ENCODE measurements around the gene UBL4B. TPM values are rescaled to one million over a fixed set of nuclear protein-coding genes. Genes with fewer than 3 reads are reported as not detected.

The UBL4B gene
- polyA plus RNA-seq, 1 donor (not counting 4 experiments of a cell fraction or from before 2014, with no cell fraction given): not detected

DNA sequence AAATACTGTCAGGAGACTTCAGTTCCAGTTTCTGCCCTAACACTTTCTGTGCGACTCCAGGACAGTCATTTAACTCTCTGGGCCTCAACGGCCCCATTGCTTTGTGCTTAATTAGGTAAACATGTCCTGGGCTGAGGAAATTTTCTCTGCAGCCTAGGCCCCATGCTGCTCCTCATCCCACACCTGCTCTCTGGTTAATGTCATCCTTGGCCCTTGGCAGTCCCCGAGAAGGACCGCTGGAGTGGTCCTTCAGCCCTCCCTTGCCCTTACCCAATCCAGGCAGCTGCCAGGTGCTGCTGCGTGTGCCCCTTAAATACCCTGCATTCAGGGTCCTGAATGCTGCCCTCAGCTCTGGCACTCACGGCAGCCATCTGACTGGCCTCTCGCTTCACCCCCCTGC is 18.7 kb downstream of the UBL4B start:
- DNase-seq (ENCODE audit: low read depth, low spot score) (no peak), FAIRE-seq (no peak)
- Histone ChIP-seq H3K4me2 (ENCODE audit: control insufficient read depth, extremely low read depth, insufficient read depth, low read depth, low read length) (no peak overlapping the region), H3K27me3 (ENCODE audit: control insufficient read depth, extremely low read depth, insufficient read depth, low read length) (peaks cover 32% of the 10 kb centered on the region), H3K4me1 (ENCODE audit: control insufficient read depth, extremely low read depth, insufficient read depth, low read length) (no peaks in the 10 kb centered on the region), H3K9ac (ENCODE audit: control insufficient read depth, extremely low read depth, insufficient read depth, low read length) (no peak overlapping the region), H3K9me1 (ENCODE audit: control insufficient read depth, extremely low read depth, insufficient read depth, low read length) (no peaks in the 10 kb centered on the region), H3K79me2 (ENCODE audit: control insufficient read depth, insufficient read depth, low read length) (no peaks in the 10 kb centered on the region), H3K9me3 (ENCODE audit: control insufficient read depth, low read depth, low read length) (no peaks in the 10 kb centered on the region), H3K4me3 (ENCODE audit: control insufficient read depth in 2 of 3, extremely low read depth in 1 of 3, insufficient read depth in 2 of 3, low read depth in 1 of 3, low read length in 3 of 3) (no peak overlapping the region), H3K27ac (ENCODE audit: control insufficient read depth, insufficient read depth, low read length) (no peak overlapping the region), H3K36me3 (ENCODE audit: control insufficient read depth in 2 of 2, extremely low read depth in 1 of 2, insufficient read depth in 2 of 2, low read length in 2 of 2) (no peaks in the 10 kb centered on the region), H2AFZ (ENCODE audit: control insufficient read depth, low read length) (no peak overlapping the region), H4K20me1 (ENCODE audit: control insufficient read depth, extremely low read depth, insufficient read depth, low read length) (no peaks in the 10 kb centered on the region)
- TF ChIP-seq EZH2 (IDR thresholded peaks at IDR 0.05; ENCODE audit: low read length): no peak
- TF ChIP-seq, protein P1, sequence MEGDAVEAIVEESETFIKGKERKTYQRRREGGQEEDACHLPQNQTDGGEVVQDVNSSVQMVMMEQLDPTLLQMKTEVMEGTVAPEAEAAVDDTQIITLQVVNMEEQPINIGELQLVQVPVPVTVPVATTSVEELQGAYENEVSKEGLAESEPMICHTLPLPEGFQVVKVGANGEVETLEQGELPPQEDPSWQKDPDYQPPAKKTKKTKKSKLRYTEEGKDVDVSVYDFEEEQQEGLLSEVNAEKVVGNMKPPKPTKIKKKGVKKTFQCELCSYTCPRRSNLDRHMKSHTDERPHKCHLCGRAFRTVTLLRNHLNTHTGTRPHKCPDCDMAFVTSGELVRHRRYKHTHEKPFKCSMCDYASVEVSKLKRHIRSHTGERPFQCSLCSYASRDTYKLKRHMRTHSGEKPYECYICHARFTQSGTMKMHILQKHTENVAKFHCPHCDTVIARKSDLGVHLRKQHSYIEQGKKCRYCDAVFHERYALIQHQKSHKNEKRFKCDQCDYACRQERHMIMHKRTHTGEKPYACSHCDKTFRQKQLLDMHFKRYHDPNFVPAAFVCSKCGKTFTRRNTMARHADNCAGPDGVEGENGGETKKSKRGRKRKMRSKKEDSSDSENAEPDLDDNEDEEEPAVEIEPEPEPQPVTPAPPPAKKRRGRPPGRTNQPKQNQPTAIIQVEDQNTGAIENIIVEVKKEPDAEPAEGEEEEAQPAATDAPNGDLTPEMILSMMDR (optimal IDR thresholded peaks at IDR 0.05 in 1 of 3, IDR thresholded peaks at IDR 0.05 in 1 of 3, conservative IDR thresholded peaks at IDR 0.05 in 1 of 3; ENCODE audit: extremely low read depth in 1 of 3, insufficient read depth in 2 of 3, low read length in 3 of 3): no peak
- dilution Hi-C loops (cut with MboI; ENCODE audit: extremely low pct_ligation_motif_present, low sequenced_read_pairs): no loop called here

DNA sequence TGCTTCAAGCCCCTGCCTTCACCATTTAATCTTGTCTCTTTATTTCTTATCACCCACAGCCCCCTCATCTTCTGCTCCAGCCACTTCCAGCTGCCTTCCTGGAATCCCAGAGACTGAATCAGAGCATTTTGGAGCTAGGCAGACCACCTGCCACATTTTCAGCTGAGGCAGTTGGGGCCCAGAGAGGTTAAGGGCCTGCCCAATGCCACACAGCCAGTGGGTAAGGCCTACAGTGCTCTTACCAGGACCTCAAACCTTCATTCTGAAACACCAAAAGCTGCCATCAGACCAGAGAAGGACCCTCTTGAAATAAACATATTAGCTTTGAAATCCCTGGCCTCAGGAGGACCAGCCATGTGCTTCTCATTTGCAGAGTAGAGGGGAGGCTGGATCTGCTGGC is 20.4 kb downstream of the UBL4B start:
- dilution Hi-C loops (cut with MboI; ENCODE audit: extremely low pct_ligation_motif_present, low sequenced_read_pairs): no loop called here
- Histone ChIP-seq H3K27me3 (ENCODE audit: control insufficient read depth, extremely low read depth, insufficient read depth, low read length) (peaks cover 45% of the 10 kb centered on the region), H3K4me3 (ENCODE audit: control insufficient read depth in 2 of 3, extremely low read depth in 1 of 3, insufficient read depth in 2 of 3, low read depth in 1 of 3, low read length in 3 of 3) (no peak overlapping the region), H3K36me3 (ENCODE audit: control insufficient read depth in 2 of 2, extremely low read depth in 1 of 2, insufficient read depth in 2 of 2, low read length in 2 of 2) (no peaks in the 10 kb centered on the region), H3K79me2 (ENCODE audit: control insufficient read depth, insufficient read depth, low read length) (no peaks in the 10 kb centered on the region), H3K27ac (ENCODE audit: control insufficient read depth, insufficient read depth, low read length) (no peak overlapping the region), H3K4me2 (ENCODE audit: control insufficient read depth, extremely low read depth, insufficient read depth, low read depth, low read length) (no peak overlapping the region), H3K4me1 (ENCODE audit: control insufficient read depth, extremely low read depth, insufficient read depth, low read length) (no peaks in the 10 kb centered on the region), H2AFZ (ENCODE audit: control insufficient read depth, low read length) (no peak overlapping the region), H3K9me3 (ENCODE audit: control insufficient read depth, low read depth, low read length) (no peaks in the 10 kb centered on the region), H3K9me1 (ENCODE audit: control insufficient read depth, extremely low read depth, insufficient read depth, low read length) (no peaks in the 10 kb centered on the region), H3K9ac (ENCODE audit: control insufficient read depth, extremely low read depth, insufficient read depth, low read length) (no peak overlapping the region), H4K20me1 (ENCODE audit: control insufficient read depth, extremely low read depth, insufficient read depth, low read length) (no peaks in the 10 kb centered on the region)
- FAIRE-seq (no peak), DNase-seq (ENCODE audit: low read depth, low spot score) (no peak)
- TF ChIP-seq EZH2 (IDR thresholded peaks at IDR 0.05; ENCODE audit: low read length): no peak
- TF ChIP-seq, protein P1 (optimal IDR thresholded peaks at IDR 0.05 in 1 of 3, IDR thresholded peaks at IDR 0.05 in 1 of 3, conservative IDR thresholded peaks at IDR 0.05 in 1 of 3; ENCODE audit: extremely low read depth in 1 of 3, insufficient read depth in 2 of 3, low read length in 3 of 3): no peak

Measured in keratinocyte (primary cell).